H1 (cell line): Measurements from ENCODE around the gene ADA. TPM values are rescaled to one million over a fixed set of nuclear protein-coding genes. Genes with fewer than 3 reads are reported as not detected.

Experiments
- CBX5 ChIP-seq: fragments of 300-800, 300-1000 bp; sonication (generic); IDR thresholded peaks from 2 replicates; pipeline ENCODE4 v1.7.1; 2016; ENCODE audit warnings: antibody characterized with exemption, low read length, low read depth
- FOSL1 ChIP-seq: IDR thresholded peaks from 2 replicates; pipeline ENCODE4 v1.6.1; 2011; ENCODE audit warnings: mild to moderate bottlenecking, low read depth, low read length, moderate library complexity; ENCODE audit not compliant: insufficient read depth
- JUN ChIP-seq: IDR thresholded peaks from 2 replicates; pipeline ENCODE4 v1.6.1; 2011; ENCODE audit warnings: low read depth, mild to moderate bottlenecking, improper control_type of control experiment, low read length
- RXRA ChIP-seq: IDR thresholded peaks from 2 replicates; pipeline ENCODE4 v1.6.1; 2011; ENCODE audit warnings: low read depth, mild to moderate bottlenecking, low read length, moderate library complexity; ENCODE audit not compliant: insufficient read depth
- polyA plus RNA-seq, 7 experiments: library from polyadenylated mRNA; depleted of rRNA in 3 of 7; stranded (reverse) in 5 of 7; unstranded in 2 of 7; fragments of >200 nt in 5 of 7; fragments of 200-250 nt in 2 of 7; gene quantifications; 1 replicate in 5 of 7; 2 replicates in 1 of 7; 4 replicates in 1 of 7; pipeline versions ENCODE4 v1.2.1 to v1.2.3, GENCODE V29; 2011 to 2013; ENCODE audit warnings: missing spikeins in 2 of 7, mixed read lengths in 2 of 7
- total RNA-seq: library from RNA; stranded (reverse); fragmentation: NEBNext Ultra II Directional; extraction: Animal tissue kit (Norgen Biotek cat#: 25700); gene quantifications from 2 replicates; pipeline ENCODE4 v1.2.1, GENCODE V29; 2021
- TF ChIP-seq, protein P1 (sequence below): fragments of 300-600 bp; sonication (generic); IDR thresholded peaks from 2 replicates; pipeline ENCODE4 v1.7.1; 2012; ENCODE audit warnings: low read length, moderate library complexity, mild to moderate bottlenecking, inconsistent platforms; ENCODE audit not compliant: insufficient replicate concordance

The ADA gene
- total and polyA plus RNA-seq, 2 of the 8 experiments (the other 6 are each of a cell fraction or from before 2014, with no cell fraction given), result 19.9 to 32.8 TPM

DNA sequence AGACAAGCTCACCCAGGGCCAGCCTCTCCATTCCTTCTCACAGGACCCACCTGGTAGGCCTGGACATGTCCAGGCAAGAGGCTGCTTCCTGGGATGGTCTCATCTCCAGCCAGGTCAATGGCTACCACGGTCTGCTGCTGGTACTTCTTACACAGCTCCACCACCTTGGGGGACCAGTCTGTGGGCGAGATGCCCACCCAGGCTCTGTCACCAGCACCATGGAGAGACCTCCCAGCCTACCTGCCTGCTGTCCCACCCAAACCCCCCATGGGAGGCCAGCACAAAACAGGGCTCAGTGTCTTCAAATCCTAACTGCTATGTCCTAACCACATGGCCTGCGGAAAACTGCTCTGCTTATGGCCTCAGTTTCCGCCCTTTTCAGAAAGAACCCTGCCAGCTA lies 27.3 kb downstream of the ADA start (continued):
- TF ChIP-seq, protein P1, sequence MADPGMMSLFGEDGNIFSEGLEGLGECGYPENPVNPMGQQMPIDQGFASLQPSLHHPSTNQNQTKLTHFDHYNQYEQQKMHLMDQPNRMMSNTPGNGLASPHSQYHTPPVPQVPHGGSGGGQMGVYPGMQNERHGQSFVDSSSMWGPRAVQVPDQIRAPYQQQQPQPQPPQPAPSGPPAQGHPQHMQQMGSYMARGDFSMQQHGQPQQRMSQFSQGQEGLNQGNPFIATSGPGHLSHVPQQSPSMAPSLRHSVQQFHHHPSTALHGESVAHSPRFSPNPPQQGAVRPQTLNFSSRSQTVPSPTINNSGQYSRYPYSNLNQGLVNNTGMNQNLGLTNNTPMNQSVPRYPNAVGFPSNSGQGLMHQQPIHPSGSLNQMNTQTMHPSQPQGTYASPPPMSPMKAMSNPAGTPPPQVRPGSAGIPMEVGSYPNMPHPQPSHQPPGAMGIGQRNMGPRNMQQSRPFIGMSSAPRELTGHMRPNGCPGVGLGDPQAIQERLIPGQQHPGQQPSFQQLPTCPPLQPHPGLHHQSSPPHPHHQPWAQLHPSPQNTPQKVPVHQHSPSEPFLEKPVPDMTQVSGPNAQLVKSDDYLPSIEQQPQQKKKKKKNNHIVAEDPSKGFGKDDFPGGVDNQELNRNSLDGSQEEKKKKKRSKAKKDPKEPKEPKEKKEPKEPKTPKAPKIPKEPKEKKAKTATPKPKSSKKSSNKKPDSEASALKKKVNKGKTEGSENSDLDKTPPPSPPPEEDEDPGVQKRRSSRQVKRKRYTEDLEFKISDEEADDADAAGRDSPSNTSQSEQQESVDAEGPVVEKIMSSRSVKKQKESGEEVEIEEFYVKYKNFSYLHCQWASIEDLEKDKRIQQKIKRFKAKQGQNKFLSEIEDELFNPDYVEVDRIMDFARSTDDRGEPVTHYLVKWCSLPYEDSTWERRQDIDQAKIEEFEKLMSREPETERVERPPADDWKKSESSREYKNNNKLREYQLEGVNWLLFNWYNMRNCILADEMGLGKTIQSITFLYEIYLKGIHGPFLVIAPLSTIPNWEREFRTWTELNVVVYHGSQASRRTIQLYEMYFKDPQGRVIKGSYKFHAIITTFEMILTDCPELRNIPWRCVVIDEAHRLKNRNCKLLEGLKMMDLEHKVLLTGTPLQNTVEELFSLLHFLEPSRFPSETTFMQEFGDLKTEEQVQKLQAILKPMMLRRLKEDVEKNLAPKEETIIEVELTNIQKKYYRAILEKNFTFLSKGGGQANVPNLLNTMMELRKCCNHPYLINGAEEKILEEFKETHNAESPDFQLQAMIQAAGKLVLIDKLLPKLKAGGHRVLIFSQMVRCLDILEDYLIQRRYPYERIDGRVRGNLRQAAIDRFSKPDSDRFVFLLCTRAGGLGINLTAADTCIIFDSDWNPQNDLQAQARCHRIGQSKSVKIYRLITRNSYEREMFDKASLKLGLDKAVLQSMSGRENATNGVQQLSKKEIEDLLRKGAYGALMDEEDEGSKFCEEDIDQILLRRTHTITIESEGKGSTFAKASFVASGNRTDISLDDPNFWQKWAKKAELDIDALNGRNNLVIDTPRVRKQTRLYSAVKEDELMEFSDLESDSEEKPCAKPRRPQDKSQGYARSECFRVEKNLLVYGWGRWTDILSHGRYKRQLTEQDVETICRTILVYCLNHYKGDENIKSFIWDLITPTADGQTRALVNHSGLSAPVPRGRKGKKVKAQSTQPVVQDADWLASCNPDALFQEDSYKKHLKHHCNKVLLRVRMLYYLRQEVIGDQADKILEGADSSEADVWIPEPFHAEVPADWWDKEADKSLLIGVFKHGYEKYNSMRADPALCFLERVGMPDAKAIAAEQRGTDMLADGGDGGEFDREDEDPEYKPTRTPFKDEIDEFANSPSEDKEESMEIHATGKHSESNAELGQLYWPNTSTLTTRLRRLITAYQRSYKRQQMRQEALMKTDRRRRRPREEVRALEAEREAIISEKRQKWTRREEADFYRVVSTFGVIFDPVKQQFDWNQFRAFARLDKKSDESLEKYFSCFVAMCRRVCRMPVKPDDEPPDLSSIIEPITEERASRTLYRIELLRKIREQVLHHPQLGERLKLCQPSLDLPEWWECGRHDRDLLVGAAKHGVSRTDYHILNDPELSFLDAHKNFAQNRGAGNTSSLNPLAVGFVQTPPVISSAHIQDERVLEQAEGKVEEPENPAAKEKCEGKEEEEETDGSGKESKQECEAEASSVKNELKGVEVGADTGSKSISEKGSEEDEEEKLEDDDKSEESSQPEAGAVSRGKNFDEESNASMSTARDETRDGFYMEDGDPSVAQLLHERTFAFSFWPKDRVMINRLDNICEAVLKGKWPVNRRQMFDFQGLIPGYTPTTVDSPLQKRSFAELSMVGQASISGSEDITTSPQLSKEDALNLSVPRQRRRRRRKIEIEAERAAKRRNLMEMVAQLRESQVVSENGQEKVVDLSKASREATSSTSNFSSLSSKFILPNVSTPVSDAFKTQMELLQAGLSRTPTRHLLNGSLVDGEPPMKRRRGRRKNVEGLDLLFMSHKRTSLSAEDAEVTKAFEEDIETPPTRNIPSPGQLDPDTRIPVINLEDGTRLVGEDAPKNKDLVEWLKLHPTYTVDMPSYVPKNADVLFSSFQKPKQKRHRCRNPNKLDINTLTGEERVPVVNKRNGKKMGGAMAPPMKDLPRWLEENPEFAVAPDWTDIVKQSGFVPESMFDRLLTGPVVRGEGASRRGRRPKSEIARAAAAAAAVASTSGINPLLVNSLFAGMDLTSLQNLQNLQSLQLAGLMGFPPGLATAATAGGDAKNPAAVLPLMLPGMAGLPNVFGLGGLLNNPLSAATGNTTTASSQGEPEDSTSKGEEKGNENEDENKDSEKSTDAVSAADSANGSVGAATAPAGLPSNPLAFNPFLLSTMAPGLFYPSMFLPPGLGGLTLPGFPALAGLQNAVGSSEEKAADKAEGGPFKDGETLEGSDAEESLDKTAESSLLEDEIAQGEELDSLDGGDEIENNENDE, result no peak
- TF ChIP-seq CBX5, result no peak
- no peak for TF ChIP-seq JUN
- no peak for TF ChIP-seq RXRA
- TF ChIP-seq FOSL1, result no peak
